Measurements from ENCODE around the gene ECSCR. TPM values are rescaled to one million over a fixed set of nuclear protein-coding genes. Genes with fewer than 3 reads are reported as not detected.

Gene ECSCR
- total and polyA plus RNA-seq, 10 of the 15 experiments (the other 5 are each of a cell fraction or from before 2014, with no cell fraction given) = 0.15 to 0.83 (median 0.23) TPM; not detected in 3

GRCh38 chr5:139416651-139417050 is 45.9 kb downstream of the ECSCR start:
- Histone ChIP-seq H3K27ac (ENCODE audit: control insufficient read depth, insufficient read depth) (no peak overlapping the region), H4K20me1 (ENCODE audit: control insufficient read depth, insufficient read depth) (no peaks in the 10 kb centered on the region), H3K4me1 (ENCODE audit: control insufficient read depth, insufficient read depth, low read length) (peaks cover 21% of the 10 kb centered on the region), H3K36me3 (ENCODE audit: control insufficient read depth in 2 of 2, insufficient read depth in 2 of 2, low read length in 1 of 2) (peaks cover 0 to 3% of the 10 kb centered on the region in 2 experiments; a peak in 1 of 4 replicates), H3K4me2 (ENCODE audit: control insufficient read depth, insufficient read depth) (no peak overlapping the region), H3K9ac (ENCODE audit: control insufficient read depth, insufficient read depth, low read length) (no peak overlapping the region), H3K9me3 (replicated peaks; ENCODE audit: control insufficient read depth, insufficient read depth, low read length) (no peaks in the 10 kb centered on the region), H3K79me2 (ENCODE audit: control insufficient read depth, insufficient read depth, low read length) (no peaks in the 10 kb centered on the region), H2AFZ (ENCODE audit: control insufficient read depth, low read depth, low read length) (no peak overlapping the region), H3K4me3 (no peak overlapping the region), H3K27me3 (replicated peaks in 1 of 2; ENCODE audit: control insufficient read depth in 2 of 2, insufficient read depth in 2 of 2, low read length in 1 of 2) (no peaks in the 10 kb centered on the region)
- no peak for DNase-seq (ENCODE audit: low read depth, low spot score)
- BruUV-seq (replicated peaks) = no TSS peak
- TF ChIP-seq ZNF687 (IDR thresholded peaks at IDR 0.05) = no peak
- no peak for TF ChIP-seq ZNF24 (IDR thresholded peaks at IDR 0.05)
- no peak for TF ChIP-seq MAX (IDR thresholded peaks at IDR 0.05; ENCODE audit: low read depth, low read length)
- no peak for TF ChIP-seq EED (IDR thresholded peaks at IDR 0.05; ENCODE audit: low read depth)
- TF ChIP-seq IRF3 (IDR thresholded peaks at IDR 0.05) = no peak
- TF ChIP-seq BCL11A (IDR thresholded peaks at IDR 0.05; ENCODE audit: low read depth, low read length) = no peak
- no peak for TF ChIP-seq NRF1 (conservative IDR thresholded peaks at IDR 0.05; ENCODE audit: low read depth, low read length)
- SMC1A ChIA-PET (ENCODE audit: uncharacterized antibody, unreplicated experiment) = interaction anchor here (1.3 to 3.2 kb wide), 4 partner anchors 10 to 21 kb away, joined by 3 to 14 read pairs (median 6); partner anchors contain the start of gene SPATA24
- intact Hi-C loops (cut with micrococcal nuclease; ENCODE audit: unreplicated experiment) = no loop called here
- no peak for ATAC-seq
- POLR2A ChIA-PET = interaction anchor here (3.4 kb wide), 1 partner anchor 22 kb away, joined by 14 read pairs; the partner anchor contains the start of gene DNAJC18
- WGBS (ENCODE audit: insufficient coverage, insufficient replicate concordance, low lambda C conversion rate, missing lambda C conversion rate) = 97% methylated on average over 9 of the region's 9 CpGs
- RAD21 ChIA-PET (ENCODE audit: unreplicated experiment) = interaction anchor here (0.5 to 3.6 kb wide), 3 partner anchors 8 to 96 kb away, joined by 4 to 19 read pairs (median 10); partner anchors contain the start of gene SPATA24
- CTCF ChIA-PET = interaction anchor here (1.2 to 3.8 kb wide), 3 partner anchors 15 to 149 kb away, joined by 3 to 24 read pairs (median 3); no protein-coding TSS in a partner anchor
- FAIRE-seq = no peak
- in situ Hi-C loops (cut with MboI) = no loop called here

All from GM12878 (cell line).